Adipose tissue (tissue), 3 donors: ENCODE data around the gene CLDN19. TPM values are rescaled to one million over a fixed set of nuclear protein-coding genes. Genes with fewer than 3 reads are reported as not detected.

ENCODE experiments used
- polyA plus RNA-seq, 3 donors: library from polyadenylated mRNA; stranded (reverse); fragments of 200-250 nt; gene quantifications; one replicate each; pipeline ENCODE4 v1.2.3, GENCODE V29; 2013
- donor health status: healthy with polysubstance abuse.
- donor health status: Bipolar disorder and iron deficiency.
- donor health status: healthy.

The CLDN19 gene
- polyA plus RNA-seq, 3 donors: 0.01 TPM; not detected in 2

Other genes starting within 250 kb of the CLDN19 start
- 10 to 100 TPM; 15.6 to 34.3 (median 25.0) TPM for gene PPIH, start 81.8 kb downstream of the CLDN19 start, polyA plus RNA-seq
- gene YBX1, start 57.8 kb downstream of the CLDN19 start, polyA plus RNA-seq: 100 to 1,000 TPM; 218 to 926 (median 714) TPM
- gene P3H1, start 26.8 kb upstream of the CLDN19 start, polyA plus RNA-seq: 10 to 100 TPM; 12.9 to 28.1 (median 22.7) TPM
- 1 to 10 TPM; 2.5 to 4.1 (median 3.1) TPM for gene C1orf50, start 27.0 kb upstream of the CLDN19 start, polyA plus RNA-seq
- under 1 TPM in 1 of 3 donors, not detected in 2; 0.05 TPM for gene TMEM269, start 44.8 kb upstream of the CLDN19 start, polyA plus RNA-seq
- gene ERMAP, start 76.9 kb upstream of the CLDN19 start, polyA plus RNA-seq: 1 to 10 TPM; 3.5 to 7.8 (median 7.0) TPM
- 10 to 100 TPM; 11.4 to 44.5 (median 28.9) TPM for gene SVBP, start 77.2 kb upstream of the CLDN19 start, polyA plus RNA-seq
- 1 to 10 TPM; 3.5 to 5.6 (median 4.2) TPM for gene ZNF691, start 106.4 kb upstream of the CLDN19 start, polyA plus RNA-seq
- 10 to 100 TPM in 1 of 3 donors, 1 to 10 TPM in 2; 4.4 to 25.4 (median 6.6) TPM for gene SLC2A1, start 218.6 kb upstream of the CLDN19 start, polyA plus RNA-seq